ENCODE data around the gene TCHHL1.

GRCh38 chr1:152071123-152071522 lies 17.7 kb downstream of the TCHHL1 start:
- TF ChIP-seq ZFP30 (CRISPR knock-in tag; IDR thresholded peaks at IDR 0.05) (no peak), ZC3H10 (CRISPR knock-in tag; IDR thresholded peaks at IDR 0.05) (no peak), POU6F1 (CRISPR knock-in tag; IDR thresholded peaks at IDR 0.05; ENCODE audit: borderline replicate concordance, low read depth) (no peak), ZNF565 (CRISPR knock-in tag; conservative IDR thresholded peaks at IDR 0.05; ENCODE audit: low read depth) (no peak)
